Measurements from ENCODE around the gene AZU1. TPM values are rescaled to one million over a fixed set of nuclear protein-coding genes. Genes with fewer than 3 reads are reported as not detected.

AZU1 gene
- total and polyA plus RNA-seq, 7 donors: 0.03 to 1.1 (median 0.36) TPM; not detected in 4

DNA sequence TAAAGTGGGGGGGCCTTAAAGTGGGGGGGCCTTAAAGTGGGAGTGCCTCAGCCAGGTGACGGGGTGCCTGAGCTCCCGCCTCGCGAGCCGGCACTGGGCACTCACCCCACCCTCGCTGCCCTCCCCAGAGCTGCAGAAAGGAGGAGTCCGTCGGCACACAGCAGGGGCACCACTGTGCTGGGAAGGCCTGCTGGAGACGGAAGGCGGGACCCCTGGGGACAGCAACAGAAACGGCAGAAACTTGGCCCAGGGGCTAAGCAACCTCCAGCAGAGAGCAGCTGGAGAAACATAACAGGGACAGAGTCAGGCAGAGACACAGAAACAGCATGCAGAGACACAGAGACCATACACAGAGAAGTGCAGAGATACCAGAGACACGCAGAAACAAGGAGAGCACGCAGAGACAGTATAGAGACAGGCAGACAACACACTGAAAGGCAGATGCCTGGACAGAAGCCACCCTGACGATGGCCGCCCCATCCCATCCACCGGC is 39.7 kb downstream of the AZU1 start:
- Histone ChIP-seq H3K9me3 (no peaks in the 10 kb centered on the region), H3K4me1 (peaks cover 0 to 57% (median 49%) of the 10 kb centered on the region in 4 donors), H3K27ac (peak overlapping the region in 2 of 4 donors; percentile 84 to 87), H3K36me3 (peaks cover 5 to 33% (median 9%) of the 10 kb centered on the region in 4 donors), H3K27me3 (peaks cover 0 to 8% (median 0%) of the 10 kb centered on the region in 3 donors), H3K4me3 (no peak overlapping the region)
- no peak for TF ChIP-seq CTCF (IDR thresholded peaks at IDR 0.05)
- no peak for DNase-seq
- intact Hi-C loops (cut with DNase I): no loop called here
- 87% methylated on average over 16 of the region's 16 CpGs for WGBS, 2 donors

GRCh38 chr19:867855-868457 is 40.3 kb downstream of the AZU1 start:
- Histone ChIP-seq H3K9me3 (no peaks in the 10 kb centered on the region), H3K4me3 (no peak overlapping the region), H3K4me1 (peaks cover 0 to 55% (median 47%) of the 10 kb centered on the region in 4 donors), H3K36me3 (peaks cover 5 to 36% (median 9%) of the 10 kb centered on the region in 4 donors), H3K27ac (peak overlapping the region in 3 of 4 donors; percentile 84 to 87 (median 85)), H3K27me3 (peaks cover 0 to 2% (median 0%) of the 10 kb centered on the region in 3 donors)
- TF ChIP-seq CTCF (IDR thresholded peaks at IDR 0.05): no peak
- TF ChIP-seq POLR2AphosphoS5 (IDR thresholded peaks at IDR 0.05): peak in 1 of 4 donors; percentile 1
- no peak for DNase-seq
- WGBS, 2 donors: 92 to 95% methylated on average over 39 of the region's 39 CpGs
- intact Hi-C loops (cut with DNase I): no loop called here

DNA sequence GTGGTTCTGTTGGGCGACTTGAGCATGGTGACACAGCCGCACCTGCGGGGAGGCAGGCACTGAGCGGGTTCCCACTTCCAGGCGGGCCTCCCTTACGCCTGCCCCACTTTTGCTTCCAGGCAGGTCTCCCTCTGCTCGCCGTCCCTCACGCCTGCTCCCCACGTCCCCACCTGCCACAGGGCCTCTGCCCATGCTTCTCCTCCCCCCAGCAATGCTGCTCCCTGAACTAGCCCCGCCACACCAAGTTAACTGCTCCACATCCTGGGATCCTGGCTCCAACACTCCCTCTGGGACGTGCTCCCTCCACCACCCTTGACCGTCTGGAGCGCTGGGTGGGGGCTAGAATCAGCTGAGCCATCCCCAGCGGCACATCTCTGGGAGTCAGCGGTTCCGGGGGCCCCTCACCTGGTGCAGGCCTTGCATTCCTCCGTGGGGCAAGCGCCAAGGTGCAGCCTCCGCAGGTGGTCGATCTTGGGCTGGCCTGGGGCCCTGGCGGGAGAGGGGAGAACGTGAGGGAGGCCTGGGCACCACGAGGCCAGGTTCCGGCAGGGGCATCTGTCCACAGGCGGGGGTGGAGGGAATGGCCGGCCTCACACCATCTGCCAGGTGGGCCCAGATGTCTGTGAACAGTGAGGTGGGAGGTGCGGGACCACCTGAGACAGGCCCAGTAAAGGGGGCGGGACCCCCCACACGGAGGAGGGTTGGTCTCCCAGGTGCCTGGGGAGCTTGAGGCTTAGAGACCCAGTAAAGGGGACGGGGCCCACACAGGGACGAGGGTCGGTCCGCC is 41.0 kb downstream of the AZU1 start:
- Histone ChIP-seq H3K27me3 (no peaks in the 10 kb centered on the region), H3K9me3 (no peaks in the 10 kb centered on the region), H3K4me1 (peaks cover 0 to 48% (median 43%) of the 10 kb centered on the region in 4 donors), H3K27ac (peak overlapping the region; percentile 78 to 87 (median 84)), H3K36me3 (peaks cover 6 to 40% (median 10%) of the 10 kb centered on the region in 4 donors), H3K4me3 (no peak overlapping the region)
- WGBS, 2 donors: 92 to 93% methylated on average over 34 of the region's 34 CpGs
- TF ChIP-seq CTCF (IDR thresholded peaks at IDR 0.05) (no peak), EP300 (IDR thresholded peaks at IDR 0.05) (no peak), POLR2A (IDR thresholded peaks at IDR 0.05) (no peak), POLR2AphosphoS5 (IDR thresholded peaks at IDR 0.05) (no peak)
- intact Hi-C loops (cut with DNase I): no loop called here
- DNase-seq: no peak

DNA sequence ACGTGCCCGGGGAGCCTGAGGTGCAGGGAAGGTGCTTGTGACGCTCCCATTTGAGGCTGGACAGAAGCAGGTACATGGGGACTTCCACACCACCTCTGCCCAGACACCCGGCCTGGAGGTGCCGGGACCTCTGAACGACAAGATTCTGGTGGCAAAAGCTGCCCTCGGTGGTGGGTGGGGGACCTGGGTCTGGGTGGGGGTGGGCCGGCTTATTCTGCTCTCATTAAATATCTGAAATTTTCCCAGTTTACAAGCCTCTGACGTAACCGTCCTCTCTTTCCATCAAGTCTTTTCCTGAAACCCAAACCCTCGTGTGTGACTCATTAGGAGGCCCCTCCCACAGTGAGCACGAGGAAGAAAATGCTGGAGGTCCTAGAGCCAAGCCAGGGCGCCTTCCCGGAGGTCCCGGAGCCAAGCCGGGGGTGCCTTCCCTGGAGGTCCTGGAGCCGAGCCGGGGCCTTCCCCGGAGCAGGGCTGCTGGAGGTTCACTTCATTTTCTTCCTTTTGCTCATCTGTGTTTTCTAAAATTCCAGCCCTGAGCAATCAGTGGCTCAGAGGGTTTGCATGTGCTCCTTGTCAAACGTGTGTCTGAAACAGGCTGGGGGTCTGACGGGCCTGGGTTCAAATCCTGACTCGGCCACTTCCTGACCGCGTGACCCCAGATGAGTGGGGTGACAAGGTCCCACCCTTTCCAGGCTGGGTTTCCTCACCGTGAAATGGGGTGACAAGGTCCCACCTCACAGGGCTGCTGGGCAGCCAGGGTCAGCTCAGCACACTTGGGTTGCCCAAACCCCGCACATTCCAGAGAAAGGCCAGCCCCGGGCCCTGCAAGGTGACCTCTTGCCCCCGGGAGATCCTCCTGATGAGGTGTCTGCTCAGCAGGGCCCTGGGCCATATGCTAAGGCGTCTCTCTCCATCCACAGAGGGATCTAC is 41.9 kb downstream of the AZU1 start:
- H3K4me3 ChIP-seq: no peak overlapping the region
- DNase-seq: peak; percentile 96
- TF ChIP-seq EP300 (IDR thresholded peaks at IDR 0.05): peak in 1 of 4 donors; percentile 57
- peak in 3 of 4 donors; percentile 28 to 76 (median 30) for TF ChIP-seq POLR2AphosphoS5 (IDR thresholded peaks at IDR 0.05)
- TF ChIP-seq POLR2A (IDR thresholded peaks at IDR 0.05): no peak
- WGBS, 2 donors: 76% methylated on average over 29 of the region's 29 CpGs
- H3K4me1 ChIP-seq: peaks cover 0 to 43% (median 41%) of the 10 kb centered on the region in 4 donors
- intact Hi-C loops (cut with DNase I): no loop called here
- no peaks in the 10 kb centered on the region for H3K9me3 ChIP-seq
- H3K36me3 ChIP-seq: peaks cover 9 to 49% (median 12%) of the 10 kb centered on the region in 4 donors
- H3K27me3 ChIP-seq: no peaks in the 10 kb centered on the region
- peak overlapping the region; percentile 78 to 87 (median 84) for H3K27ac ChIP-seq

All from sigmoid colon (tissue), 7 donors.